ENCODE measurements around the gene THBS3.
"Not testable (repeated sequence)": the region's sequence is repeated elsewhere in the genome, so short reads cannot be mapped to it uniquely, and the experiment has no call there.

THBS3 gene

DNA sequence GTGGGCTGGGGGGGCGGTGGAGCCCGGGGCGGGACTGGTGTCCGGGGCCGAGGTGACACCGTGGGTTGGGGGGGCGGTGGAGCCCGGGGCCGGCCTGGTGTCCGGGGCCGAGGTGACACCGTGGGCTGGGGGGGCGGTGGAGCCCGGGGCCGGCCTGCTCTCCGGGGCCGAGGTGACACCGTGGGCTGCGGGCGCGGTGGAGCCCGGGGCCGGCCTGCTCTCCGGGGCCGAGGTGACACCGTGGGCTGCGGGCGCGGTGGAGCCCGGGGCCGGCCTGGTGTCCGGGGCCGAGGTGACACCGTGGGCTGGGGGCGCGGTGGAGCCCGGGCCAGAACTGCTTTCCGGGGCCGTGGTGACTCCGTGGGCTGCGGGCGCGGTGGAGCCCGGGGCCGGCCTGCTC, 17.8 kb downstream of the THBS3 start:
- not testable (repeated sequence) for DNase-seq (ENCODE audit: low read depth in 3 of 3, low spot score in 1 of 3)

DNA sequence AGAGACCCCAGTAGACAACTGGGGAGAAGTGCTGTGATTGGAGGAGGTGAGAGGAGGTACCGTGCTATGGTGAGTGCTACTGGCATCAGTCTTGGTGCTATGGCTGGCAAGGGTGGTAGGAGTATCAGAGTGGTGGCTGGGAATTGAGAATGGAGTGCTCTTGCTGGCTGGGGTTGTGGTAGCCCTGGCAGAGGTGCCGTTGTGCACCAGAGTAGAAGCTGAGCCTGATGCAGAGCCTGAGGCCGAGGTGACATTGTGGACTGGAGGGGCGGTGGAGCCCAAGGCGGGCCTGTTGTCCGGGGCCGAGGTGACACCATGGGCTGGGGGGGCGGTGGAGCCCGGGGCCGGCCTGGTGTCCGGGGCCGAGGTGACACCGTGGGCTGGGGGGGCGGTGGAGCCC, 19.4 kb downstream of the THBS3 start:
- no peak for DNase-seq (ENCODE audit: low read depth in 3 of 3, low spot score in 1 of 3)

- no peak for DNase-seq (ENCODE audit: low read depth in 3 of 3, low spot score in 1 of 3)
Measured at GRCh38 chr1:155187456-155187891, 20.2 kb downstream of the THBS3 start.

- no peak for DNase-seq (ENCODE audit: low read depth in 3 of 3, low spot score in 1 of 3)
Measured at GRCh38 chr1:155186794-155187455, 20.8 kb downstream of the THBS3 start.

DNA sequence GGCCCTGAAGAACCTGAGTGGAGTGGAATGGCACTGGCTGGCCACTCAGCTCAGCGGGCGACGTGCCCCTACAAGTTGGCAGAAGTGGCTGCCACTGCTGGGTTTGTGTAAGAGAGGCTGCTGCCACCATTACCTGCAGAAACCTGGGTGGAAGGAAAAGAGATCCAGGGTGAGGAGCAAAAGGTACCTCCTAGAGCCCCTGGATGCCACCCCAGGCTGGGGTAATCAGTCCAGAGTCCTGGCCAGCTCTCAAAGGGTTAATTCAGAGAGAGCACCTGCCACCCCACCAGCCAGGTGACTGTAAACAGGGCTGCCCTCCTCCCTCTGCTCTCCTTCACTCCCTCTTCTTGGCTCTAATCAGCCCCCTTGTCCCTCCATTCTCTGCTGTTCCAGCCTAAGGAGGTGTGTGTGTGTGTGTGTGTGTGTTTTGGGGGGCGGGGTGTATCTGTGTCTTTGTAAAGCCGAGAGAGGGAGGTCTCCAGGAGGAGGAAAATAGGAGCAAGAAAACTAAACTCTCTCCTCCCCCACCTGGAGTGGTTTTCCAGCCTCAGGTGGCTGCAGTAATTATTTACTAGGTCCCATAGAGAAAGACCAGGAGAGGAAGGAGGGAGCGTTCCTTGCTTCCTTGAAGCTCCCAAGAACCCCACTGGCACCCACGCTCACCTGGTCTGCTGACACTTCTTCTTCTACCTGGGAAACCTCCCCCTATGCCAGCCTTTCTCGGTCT, 21.5 kb downstream of the THBS3 start:
- no peak for DNase-seq (ENCODE audit: low read depth in 3 of 3, low spot score in 1 of 3)

DNA sequence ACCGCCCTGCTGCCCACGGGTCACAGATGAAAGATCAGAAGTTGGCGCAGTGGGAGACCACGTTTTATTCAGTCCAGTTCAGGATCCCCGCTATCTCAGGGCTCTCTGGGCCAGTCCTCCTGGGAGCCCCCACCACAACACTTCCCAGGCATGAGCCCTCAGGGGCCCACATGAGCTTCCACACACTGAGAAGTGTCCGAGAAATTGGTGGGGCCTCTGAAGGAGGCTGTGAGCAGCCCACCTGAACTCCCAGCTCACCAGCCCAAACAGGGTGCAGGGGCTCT, 22.0 kb downstream of the THBS3 start:
- no peak for DNase-seq (ENCODE audit: low read depth in 3 of 3, low spot score in 1 of 3)

DNA sequence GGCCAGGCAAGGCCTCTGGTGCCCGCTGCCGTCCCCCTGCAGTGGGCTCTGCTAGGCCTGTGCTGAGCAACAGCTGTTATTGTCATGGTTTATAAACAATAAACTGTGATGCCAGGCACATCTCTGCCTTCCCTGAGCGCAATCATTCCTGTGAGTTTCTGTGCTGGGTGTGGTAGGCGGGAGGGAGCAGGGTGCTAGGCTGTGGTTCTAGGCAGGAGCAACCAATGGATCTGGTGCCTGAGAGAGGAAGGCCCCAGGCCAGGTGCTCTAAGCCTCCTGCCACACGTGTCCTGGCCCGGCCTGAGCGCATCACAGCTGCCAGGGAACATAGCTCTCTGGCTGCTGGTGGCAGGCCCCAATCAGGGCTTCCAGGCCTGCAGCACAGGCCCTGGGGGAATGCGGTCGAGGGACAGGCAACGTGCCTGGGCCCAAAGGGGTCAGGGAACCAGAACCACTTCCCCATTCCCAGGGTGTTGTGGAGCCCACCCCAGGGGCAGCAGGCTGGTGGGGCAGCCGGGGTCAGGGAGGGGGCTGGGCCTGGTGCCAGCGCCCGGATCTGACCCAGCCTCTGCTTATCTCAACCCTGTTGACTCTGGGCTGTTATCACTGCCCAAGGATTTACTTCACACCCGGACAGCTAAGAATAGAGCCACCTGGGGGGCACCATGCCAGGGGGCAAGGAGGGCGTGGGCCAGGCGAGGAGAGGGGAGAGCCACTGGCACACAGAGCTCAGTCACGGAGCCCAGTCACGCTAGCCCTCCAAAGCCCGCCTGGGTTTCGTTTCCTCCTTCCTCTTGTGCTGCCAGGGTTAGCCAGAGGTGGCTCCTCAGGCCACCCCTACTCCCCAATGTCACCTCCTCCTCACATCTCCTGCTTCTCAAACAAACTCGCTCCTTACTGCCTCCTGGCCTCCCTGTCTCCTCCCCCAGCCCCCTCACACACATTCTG, 22.6 kb downstream of the THBS3 start:
- no peak for DNase-seq (ENCODE audit: low read depth in 3 of 3, low spot score in 1 of 3)

DNA sequence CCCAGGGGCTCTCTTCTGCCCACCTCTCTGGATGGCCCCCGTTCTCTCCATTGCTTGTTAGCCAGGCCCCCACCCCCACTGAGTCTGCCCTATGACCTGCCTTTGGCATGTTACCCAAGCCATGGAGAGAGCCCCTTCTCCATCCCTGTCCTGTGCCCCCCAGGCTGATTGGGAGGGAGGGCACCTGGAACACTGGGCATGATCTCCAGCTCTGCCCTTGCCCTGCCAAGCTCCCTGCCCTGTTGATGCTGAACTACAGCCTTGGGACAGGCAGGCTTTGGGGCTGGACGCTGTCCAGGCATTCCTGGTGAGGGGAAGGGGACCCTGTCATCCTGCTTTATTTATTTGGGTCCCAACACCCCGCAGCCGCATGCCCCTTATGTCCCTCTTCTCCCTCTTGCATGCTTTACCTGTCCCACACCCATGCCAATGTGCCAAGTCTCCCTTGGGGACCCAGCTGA, 23.3 kb downstream of the THBS3 start:
- DNase-seq (ENCODE audit: low read depth in 3 of 3, low spot score in 1 of 3): no peak

- DNase-seq (ENCODE audit: low read depth in 3 of 3, low spot score in 1 of 3): no peak
Measured at GRCh38 chr1:155183775-155184221, 23.9 kb downstream of the THBS3 start.

DNA sequence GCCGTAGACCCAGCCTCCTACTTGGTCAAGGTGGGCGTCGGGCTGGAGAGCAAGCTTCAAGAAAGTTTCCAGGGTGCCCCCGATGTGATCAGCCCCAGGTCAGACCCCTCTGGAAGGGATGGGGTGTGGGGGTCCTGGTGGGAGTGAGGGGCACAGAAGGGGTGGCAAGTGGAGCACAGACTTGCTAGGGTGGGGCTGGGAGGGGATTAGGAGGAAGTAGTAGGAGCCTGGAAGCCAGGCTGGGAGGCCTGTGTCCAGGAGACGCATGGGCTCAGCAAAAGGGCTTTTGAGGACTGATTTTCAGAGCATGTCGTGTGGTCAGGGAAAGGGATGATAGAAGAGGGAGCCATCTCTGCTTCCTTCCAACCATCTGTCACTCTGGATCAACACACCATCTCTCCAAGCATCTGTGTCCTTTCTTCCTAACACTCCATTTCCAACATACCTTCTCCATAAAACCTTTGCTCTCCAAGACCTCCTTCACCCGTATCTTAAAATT, 25.6 kb downstream of the THBS3 start:
- DNase-seq (ENCODE audit: low read depth in 3 of 3, low spot score in 1 of 3): no peak

- DNase-seq (ENCODE audit: low read depth in 3 of 3, low spot score in 1 of 3): no peak
Measured at GRCh38 chr1:155181371-155182051, 26.2 kb downstream of the THBS3 start.

DNA sequence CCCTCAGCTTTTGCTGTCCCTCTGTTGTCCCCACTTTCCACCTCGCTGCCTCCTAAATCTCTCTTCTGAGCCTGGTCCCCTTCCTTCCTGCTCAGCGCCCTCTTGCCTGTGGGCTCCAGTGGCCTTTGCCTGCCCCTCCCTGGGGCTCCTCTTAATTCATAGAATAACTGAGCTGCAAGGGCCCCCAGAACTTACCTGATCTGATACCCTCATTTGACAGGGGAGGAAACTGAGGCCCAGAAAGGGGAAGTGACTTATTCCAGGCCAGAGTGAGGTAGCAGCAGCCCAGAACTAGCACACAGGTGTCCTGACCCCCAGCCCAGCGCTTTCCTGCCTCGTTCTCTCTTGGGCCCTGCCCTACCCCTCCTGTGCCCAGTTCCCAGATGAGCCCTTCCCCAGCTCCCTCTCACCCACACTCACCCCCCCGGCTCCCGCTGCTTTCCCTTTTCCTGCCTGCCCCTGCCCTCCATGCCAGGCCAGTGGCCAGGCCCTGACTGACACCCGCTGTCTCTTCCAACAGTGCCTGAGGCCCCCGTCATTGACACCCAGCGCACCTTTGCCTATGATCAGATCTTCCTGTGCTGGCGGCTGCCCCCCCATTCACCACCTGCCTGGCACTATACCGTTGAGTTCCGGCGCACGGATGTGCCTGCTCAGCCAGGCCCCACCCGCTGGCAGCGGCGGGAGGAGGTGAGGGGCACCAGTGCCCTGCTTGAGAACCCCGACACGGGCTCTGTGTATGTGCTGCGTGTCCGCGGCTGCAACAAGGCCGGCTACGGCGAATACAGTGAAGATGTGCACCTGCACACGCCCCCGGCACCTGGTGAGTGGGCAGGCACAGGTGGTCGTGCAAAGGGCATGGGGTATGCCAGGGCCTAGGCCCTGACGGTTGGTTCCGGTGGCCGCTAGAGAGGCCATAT, 28.3 kb downstream of the THBS3 start:
- DNase-seq (ENCODE audit: low read depth in 3 of 3, low spot score in 1 of 3): no peak

- no peak for DNase-seq (ENCODE audit: low read depth in 3 of 3, low spot score in 1 of 3)
Measured at GRCh38 chr1:155178441-155179111, 29.1 kb downstream of the THBS3 start.

- no peak for DNase-seq (ENCODE audit: low read depth in 3 of 3, low spot score in 1 of 3)
Measured at GRCh38 chr1:155177918-155178281, 29.8 kb downstream of the THBS3 start.

GRCh38 chr1:155177192-155177917, 30.3 kb downstream of the THBS3 start:
- DNase-seq (ENCODE audit: low read depth in 3 of 3, low spot score in 1 of 3): no peak

- DNase-seq (ENCODE audit: low read depth in 3 of 3, low spot score in 1 of 3): peak; percentile 59 to 82 (median 70)
Measured at GRCh38 chr1:155176544-155177071, 31.1 kb downstream of the THBS3 start.

- DNase-seq (ENCODE audit: low read depth in 3 of 3, low spot score in 1 of 3): no peak
Measured at GRCh38 chr1:155175927-155176371, 31.7 kb downstream of the THBS3 start.

DNA sequence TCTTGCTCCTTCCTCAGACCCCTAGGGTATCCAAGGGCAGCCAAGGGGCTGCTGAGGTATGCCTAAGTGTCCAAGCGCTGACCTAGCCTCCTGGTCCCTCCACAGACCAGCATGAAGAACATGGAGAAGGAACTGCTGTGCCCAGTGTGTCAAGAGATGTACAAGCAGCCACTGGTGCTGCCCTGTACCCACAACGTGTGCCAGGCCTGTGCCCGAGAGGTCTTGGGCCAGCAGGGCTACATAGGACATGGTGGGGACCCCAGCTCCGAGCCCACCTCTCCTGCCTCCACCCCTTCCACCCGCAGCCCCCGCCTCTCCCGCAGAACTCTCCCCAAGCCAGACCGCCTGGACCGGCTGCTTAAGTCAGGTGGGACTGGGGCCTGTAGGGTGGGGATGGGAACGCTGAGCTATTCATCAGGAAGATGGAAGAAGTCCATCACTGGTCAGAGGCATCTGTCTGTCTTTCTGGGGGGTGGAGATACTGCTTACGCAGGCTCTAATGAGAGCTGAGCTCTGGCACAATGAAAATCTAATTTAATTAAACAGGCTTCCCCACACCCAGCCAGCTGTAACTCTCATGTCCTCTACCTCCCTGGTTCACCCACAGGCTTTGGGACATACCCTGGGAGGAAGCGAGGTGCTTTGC, 32.3 kb downstream of the THBS3 start:
- no peak for DNase-seq (ENCODE audit: low read depth in 3 of 3, low spot score in 1 of 3)
